ENCODE data around the gene MAN1A1. TPM values are rescaled to one million over a fixed set of nuclear protein-coding genes. Genes with fewer than 3 reads are reported as not detected.

Gene MAN1A1
- total and polyA plus RNA-seq, 2 of the 8 experiments (the other 6 are each of a cell fraction or from before 2014, with no cell fraction given): 1.8 to 5.4 TPM

- Histone ChIP-seq H3K23ac (ENCODE audit: insufficient read length) (no peak overlapping the region), H3K4me2 (ENCODE audit: insufficient read depth in 1 of 2, low read depth in 2 of 2, low read length in 2 of 2) (no peak overlapping the region), H3K79me2 (ENCODE audit: control insufficient read depth in 1 of 2, insufficient read depth in 2 of 2, low read length in 2 of 2) (no peaks in the 10 kb centered on the region), H3K18ac (ENCODE audit: extremely low read depth, low read length) (no peak overlapping the region), H3K27ac (ENCODE audit: low read depth, low read length) (no peak overlapping the region), H4K8ac (ENCODE audit: extremely low read depth, insufficient read depth, low read length) (no peak overlapping the region), H3K56ac (replicated peaks; ENCODE audit: insufficient read length, low read depth, low read length) (no peak overlapping the region), H3K36me3 (ENCODE audit: control insufficient read depth in 2 of 4, insufficient read depth in 4 of 4, low read length in 3 of 4) (no peaks in the 10 kb centered on the region), H2BK20ac (ENCODE audit: low read length) (no peak overlapping the region), H3K23me2 (ENCODE audit: low read depth, low read length) (peaks cover 2% of the 10 kb centered on the region; the same call in 1 of the 2 replicates), H3K9me3 (ENCODE audit: insufficient read depth in 2 of 2, low read depth in 1 of 2, low read length in 1 of 2) (no peaks in the 10 kb centered on the region), H2BK5ac (ENCODE audit: low read depth, low read length) (no peak overlapping the region), H3K79me1 (ENCODE audit: low read depth, low read length) (no peaks in the 10 kb centered on the region), H3K27me3 (replicated peaks in 1 of 4; ENCODE audit: control insufficient read depth in 3 of 4, extremely low read depth in 1 of 4, insufficient read depth in 3 of 4, low read length in 3 of 4) (no peaks in the 10 kb centered on the region), H4K20me1 (replicated peaks in 1 of 2; ENCODE audit: control insufficient read depth in 1 of 2, insufficient read depth in 2 of 2, low read length in 2 of 2) (no peaks in the 10 kb centered on the region), H4K91ac (replicated peaks; ENCODE audit: insufficient read length, low read length) (no peak overlapping the region), H3K4me3 (ENCODE audit: extremely low read depth in 1 of 4, insufficient read depth in 2 of 4, low read depth in 3 of 4, low read length in 4 of 4) (no peak overlapping the region), H3K4me1 (replicated peaks in 1 of 4; ENCODE audit: control insufficient read depth in 3 of 4, insufficient read depth in 4 of 4, low read length in 3 of 4) (no peaks in the 10 kb centered on the region), H4K5ac (ENCODE audit: insufficient read length, low read depth, low read length) (no peak overlapping the region), H3K14ac (ENCODE audit: insufficient read length) (no peak overlapping the region), H2AFZ (ENCODE audit: low read length) (no peak overlapping the region), H3K9ac (replicated peaks in 1 of 4; ENCODE audit: extremely low read depth in 1 of 4, low read depth in 3 of 4, low read length in 3 of 4) (no peak overlapping the region), H2BK12ac (ENCODE audit: low read depth, low read length) (no peak overlapping the region), H2AK5ac (ENCODE audit: low read depth, low read length) (no peak overlapping the region), H2BK120ac (replicated peaks; ENCODE audit: low read depth, low read length) (no peak overlapping the region), H3K4ac (replicated peaks; ENCODE audit: insufficient read length, low read depth, low read length) (no peak overlapping the region), H2BK15ac (ENCODE audit: low read length) (no peak overlapping the region)
- CTCF ChIA-PET (ENCODE audit: partially characterized antibody): interaction anchor here (0.7 to 1.5 kb wide), 4 partner anchors 16 to 619 kb away, joined by 3 to 5 read pairs (median 4); no protein-coding TSS in a partner anchor
- DNase-seq (ENCODE audit: low read depth in 1 of 2, low spot score in 2 of 2) (no peak), FAIRE-seq (no peak)
- 91% methylated on average over 9 of the region's 10 CpGs; no CpG with 5 or more reads in 1 of the 2 experiments for WGBS, 2 experiments (ENCODE audit: extremely low coverage in 1 of 2, insufficient coverage in 1 of 2, insufficient read length in 1 of 2, insufficient replicate concordance in 2 of 2, low coverage in 1 of 2, low lambda C conversion rate in 2 of 2, missing lambda C conversion rate in 1 of 2)
- POLR2A ChIA-PET (ENCODE audit: partially characterized antibody): no interaction called here
- TF ChIP-seq FOSL1 (IDR thresholded peaks at IDR 0.05; ENCODE audit: insufficient read depth, low read depth, low read length) (no peak), POLR2AphosphoS5 (IDR thresholded peaks at IDR 0.05; ENCODE audit: low read depth, low read length) (no peak), ASH2L (IDR thresholded peaks at IDR 0.05; ENCODE audit: low read length) (no peak), RAD21 (IDR thresholded peaks at IDR 0.05 in 1 of 2, conservative IDR thresholded peaks at IDR 0.05 in 1 of 2; ENCODE audit: low read depth in 2 of 2, low read length in 2 of 2) (no peak), JUN (IDR thresholded peaks at IDR 0.05; ENCODE audit: low read depth, low read length) (no peak), SIRT6 (IDR thresholded peaks at IDR 0.05; ENCODE audit: low read length) (no peak), GTF2F1 (IDR thresholded peaks at IDR 0.05; ENCODE audit: borderline replicate concordance, low read depth, low read length) (no peak), BACH1 (IDR thresholded peaks at IDR 0.05; ENCODE audit: low read length) (no peak), TAF7 (optimal IDR thresholded peaks at IDR 0.05; ENCODE audit: borderline replicate concordance, low read depth, low read length) (no peak), SIX5 (IDR thresholded peaks at IDR 0.05; ENCODE audit: low read depth, low read length) (no peak), GABPA (IDR thresholded peaks at IDR 0.05; ENCODE audit: borderline replicate concordance, insufficient read depth, low read length) (no peak), RFX5 (IDR thresholded peaks at IDR 0.05; ENCODE audit: borderline replicate concordance, low read depth, low read length) (no peak)
- TF ChIP-seq, protein P1, sequence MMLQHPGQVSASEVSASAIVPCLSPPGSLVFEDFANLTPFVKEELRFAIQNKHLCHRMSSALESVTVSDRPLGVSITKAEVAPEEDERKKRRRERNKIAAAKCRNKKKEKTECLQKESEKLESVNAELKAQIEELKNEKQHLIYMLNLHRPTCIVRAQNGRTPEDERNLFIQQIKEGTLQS (IDR thresholded peaks at IDR 0.05; ENCODE audit: insufficient read depth, low read depth, low read length): no peak
Measured at GRCh38 chr6:119326291-119327005, 23.1 kb downstream of the MAN1A1 start.
